HUDEP-2 (cell line): ENCODE results near the gene RNF121.

Source experiments
- DNase-seq, 76 experiments: peaks; one replicate each; lab custom pipeline; 2025; ENCODE audit not compliant: unreplicated experiment in 76 of 76; lab: John Stamatoyannopoulos, UW

Gene RNF121

GRCh38 chr11:71933141-71933933 is 4.5 kb downstream of the RNF121 start:
- DNase-seq = no peak

DNA sequence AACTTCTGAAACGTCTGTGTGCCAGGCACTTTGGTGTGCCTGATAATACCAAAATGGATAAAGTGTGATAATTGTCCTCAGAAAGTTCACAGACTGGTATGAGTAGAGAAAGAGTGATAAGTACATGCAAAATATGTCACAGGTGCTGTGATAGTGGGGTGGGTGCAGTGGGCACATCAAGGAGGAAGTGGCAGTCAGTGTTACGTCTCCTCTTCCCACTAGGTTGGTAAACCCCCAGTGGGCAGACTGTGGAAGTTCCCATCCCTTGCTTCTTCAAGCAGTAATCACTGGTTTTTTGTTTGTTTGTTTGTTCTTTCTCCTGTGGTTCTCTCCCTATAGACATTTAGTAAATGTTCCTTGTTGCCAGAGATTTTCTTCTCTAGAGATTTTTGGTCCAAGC is 5.4 kb downstream of the RNF121 start:
- DNase-seq = no peak

DNA sequence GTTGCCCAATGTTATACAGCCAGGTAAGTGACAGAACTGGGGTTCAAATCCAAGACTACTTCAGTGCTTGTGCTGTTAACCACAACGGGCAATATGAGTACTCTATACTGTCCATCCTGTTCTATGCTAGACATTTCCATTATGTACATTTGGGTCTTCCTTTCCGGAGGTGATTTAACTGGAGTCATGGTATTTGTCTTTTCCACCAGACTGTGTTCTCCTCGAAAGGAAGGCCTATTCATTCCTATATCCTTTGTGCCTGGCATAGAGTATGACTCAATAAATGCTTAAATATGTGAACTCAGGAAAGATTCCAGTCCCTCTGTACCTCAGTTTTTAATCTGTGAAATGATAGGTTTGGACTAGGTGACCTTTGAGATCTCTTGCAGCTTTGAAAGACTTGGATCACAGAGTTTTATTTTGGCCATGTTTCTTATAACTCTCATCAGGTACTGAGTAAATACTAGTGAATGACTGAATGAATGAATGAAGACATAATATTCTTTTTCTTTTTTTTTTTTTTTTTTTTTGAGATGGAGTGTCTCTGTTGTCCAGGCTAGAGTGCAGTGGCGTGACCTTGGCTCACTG is 6.6 kb downstream of the RNF121 start:
- DNase-seq = no peak

DNA sequence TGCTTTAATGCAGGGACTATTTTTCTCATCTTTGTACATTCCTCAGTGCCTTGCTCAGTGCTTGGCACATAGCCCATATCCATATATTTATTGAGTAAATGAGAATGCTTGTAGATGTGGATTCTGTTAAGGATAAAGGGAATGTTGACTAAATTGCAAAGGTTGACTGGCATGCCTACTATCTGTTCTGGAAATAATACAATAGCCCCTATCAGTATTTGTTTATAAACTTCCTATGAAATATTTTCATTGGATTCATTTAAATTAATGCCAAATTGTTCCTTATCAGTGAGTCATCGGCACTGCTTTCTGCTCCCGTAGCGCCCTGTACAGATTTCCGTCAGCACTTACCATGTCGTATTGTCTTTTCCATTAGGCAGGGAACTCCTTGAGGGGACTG is 8.0 kb downstream of the RNF121 start:
- no peak for DNase-seq

- no peak for DNase-seq
These were observed 9.0 kb downstream of the RNF121 start for GRCh38 chr11:71937826-71938225.

GRCh38 chr11:71940561-71941219 is 11.8 kb downstream of the RNF121 start:
- DNase-seq = no peak

DNA sequence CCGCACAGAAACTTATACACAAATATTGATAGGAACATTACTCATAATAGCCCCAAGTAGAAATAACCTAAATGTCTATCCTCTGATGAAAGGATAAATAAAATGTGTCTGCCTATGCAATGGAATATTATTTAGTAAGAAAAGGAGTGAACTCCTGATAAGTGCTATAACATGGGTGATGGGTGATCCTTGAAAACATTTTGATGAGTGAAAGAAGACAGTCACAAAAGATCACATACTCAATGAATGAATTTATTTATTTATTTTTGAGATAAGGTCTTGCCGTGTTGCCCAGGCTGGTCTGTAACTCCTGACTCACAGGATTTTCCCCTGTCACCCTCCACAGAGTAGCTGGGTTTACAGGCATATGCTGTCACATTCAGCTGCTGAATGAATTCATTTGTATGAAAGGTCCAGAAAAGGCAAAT is 17.3 kb downstream of the RNF121 start:
- DNase-seq = peak in 8 of 76 experiments; percentile 5 to 26 (median 10)

DNA sequence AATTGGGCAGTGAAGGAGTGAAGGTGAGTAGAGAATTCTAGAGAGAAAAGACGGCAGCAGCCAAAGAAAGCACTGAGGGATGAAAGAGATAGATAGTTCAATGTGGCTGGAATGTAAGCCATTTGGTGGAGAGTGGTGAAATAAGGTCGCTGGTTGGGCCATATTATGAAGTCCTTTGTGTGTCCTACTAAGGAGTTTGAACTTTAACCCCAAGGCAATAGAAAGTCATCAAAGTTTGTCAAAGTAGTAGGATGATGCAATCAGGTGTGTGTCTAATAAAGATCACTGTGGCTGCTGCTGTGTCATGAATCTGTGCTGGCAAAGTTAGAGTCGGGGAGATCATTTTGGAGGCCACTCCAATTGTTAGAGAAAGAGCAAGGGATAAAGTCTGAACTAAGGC is 18.7 kb downstream of the RNF121 start:
- no peak for DNase-seq

- peak in 74 of 76 experiments; percentile 17 to 95 (median 66) for DNase-seq
These were observed 19.6 kb downstream of the RNF121 start for GRCh38 chr11:71948314-71949027.

GRCh38 chr11:71949034-71949433 is 20.2 kb downstream of the RNF121 start:
- DNase-seq = peak in 64 of 76 experiments; percentile 2 to 85 (median 41)

DNA sequence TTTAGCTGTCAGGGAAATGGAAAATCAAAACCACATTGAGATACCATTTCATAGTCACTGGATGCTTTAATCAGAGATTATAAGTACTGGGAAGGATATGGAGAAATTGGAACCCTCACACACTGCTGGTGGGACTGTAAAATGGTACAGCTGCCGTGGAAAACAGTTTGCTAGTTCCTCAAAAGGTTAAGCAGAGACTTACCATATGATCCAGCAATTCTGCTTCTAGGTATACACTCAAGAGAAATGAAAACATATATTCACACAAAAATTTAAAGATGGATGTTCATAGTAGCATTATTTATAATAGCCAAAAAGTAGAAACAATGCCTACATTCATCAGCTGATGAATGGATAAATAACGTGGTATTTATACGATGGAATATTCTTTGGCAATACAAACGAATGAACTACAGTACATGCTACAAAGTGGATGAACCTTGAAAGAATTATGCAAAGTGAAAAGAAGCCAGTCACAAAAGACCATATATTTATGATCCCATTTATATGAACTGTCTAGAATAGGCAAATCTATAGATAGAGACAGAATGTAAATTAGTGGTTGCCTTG is 23.0 kb downstream of the RNF121 start:
- no peak for DNase-seq

DNA sequence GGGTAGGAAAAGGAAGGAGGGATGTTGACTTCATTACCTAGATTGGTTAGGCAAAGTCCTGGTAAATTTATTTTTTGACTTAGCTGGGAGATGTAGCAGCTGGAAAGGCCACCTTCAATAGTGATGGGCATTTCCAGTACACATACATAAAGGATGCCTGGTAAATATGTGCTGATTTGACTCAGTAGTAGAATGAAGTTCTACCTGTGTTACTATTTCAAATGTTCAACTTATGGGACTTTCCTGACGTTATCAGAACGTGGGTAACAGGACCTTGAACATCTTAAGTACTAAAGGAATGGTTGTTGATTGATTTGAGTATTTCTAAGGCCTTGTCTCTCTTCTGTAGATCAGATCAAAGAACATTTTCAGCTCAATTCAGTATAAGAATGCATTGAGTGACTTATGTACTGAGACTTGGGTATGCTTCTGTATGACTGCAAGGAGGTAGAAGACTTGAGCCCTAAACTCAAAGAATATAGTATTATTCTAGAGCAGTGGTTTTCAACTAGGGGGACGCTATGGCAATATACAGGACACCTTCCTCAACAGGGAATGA is 27.1 kb downstream of the RNF121 start:
- no peak for DNase-seq

DNA sequence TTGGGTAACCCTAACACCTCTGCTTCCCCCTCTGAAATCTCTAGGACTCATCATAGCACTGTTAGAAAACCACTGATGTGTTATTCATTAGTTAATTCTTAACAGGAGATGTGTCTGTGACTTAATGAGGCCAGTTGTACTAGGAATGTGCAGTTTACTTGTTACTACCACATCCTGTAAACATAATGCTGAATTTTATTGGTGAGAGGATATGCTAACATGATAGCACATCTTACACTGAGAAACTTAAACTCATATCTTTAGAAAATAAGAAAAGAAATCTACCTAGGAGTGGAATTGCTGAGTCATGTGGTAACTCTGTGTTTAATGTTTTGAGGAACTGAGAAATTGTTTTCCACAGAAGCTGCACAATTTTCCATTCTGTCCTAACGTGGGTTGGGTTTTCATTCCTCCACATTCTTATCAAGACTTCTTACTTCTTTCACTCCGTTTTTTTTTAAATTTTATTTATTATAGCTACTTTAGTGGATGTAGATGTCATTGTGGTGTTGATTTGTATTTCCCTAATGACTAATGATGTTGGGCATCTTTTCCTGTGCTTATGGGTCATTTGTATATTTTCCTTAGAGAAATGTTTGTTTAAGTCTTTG is 33.7 kb downstream of the RNF121 start:
- peak in 1 of 76 experiments; percentile 32 for DNase-seq

DNA sequence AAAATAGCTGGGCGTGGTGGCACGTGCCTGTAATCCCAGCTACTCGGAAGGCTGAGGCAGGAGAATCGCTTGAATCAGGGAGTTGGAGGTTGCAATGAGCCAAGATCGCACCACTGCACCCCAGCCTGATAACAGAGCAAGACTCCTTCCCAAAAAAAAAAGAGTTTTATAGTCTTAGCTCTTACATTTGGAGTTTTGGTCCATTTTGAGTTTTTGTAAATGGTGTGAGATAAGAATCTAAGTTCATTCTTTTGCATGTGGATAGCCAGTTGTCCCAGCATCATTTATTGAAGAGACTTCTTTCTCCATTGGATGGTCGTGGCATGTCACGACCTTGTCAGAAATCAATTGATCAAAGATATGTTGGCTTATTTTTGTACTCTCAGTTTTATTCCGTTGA is 34.6 kb downstream of the RNF121 start:
- DNase-seq = no peak

DNA sequence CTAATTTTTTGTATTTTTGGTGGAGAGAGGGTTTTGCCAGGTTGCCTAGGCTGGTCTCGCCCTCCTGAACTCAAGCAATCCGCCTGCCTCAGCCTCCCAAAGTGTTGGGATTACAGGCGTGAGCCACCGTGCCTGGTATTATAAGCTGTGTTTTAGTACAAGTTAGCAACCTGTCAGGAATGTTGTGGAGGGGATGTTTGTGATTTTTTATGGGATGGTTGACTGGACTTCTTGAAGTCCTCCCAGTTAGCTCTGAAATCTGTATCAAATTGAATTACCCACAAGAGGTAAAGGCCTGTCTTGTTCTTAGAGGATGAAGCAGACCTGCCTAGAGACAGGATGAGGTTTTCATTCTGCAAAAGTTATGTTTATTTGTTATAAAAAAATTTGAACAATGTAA is 35.8 kb downstream of the RNF121 start:
- no peak for DNase-seq

GRCh38 chr11:71971680-71972079 is 42.8 kb downstream of the RNF121 start:
- DNase-seq = no peak

DNA sequence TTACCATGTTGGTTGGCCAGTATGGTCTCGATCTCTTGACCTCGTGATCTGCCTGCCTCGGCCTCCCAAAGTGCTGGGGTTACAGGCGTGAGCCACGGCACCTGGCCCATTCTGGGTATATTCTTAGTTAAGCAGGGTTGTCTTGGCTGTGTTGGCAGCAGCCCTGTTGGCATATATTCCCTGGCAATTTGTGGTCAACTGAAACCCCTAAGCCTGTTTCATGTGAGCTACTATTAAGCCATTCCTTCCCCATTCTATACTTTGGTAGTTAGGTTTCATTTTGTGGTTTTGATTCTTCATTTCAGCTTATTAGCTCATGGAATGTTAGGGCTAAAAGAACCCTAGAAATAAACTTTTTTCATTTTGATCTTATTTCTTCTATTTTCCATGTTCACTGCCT is 47.7 kb downstream of the RNF121 start:
- no peak for DNase-seq

DNA sequence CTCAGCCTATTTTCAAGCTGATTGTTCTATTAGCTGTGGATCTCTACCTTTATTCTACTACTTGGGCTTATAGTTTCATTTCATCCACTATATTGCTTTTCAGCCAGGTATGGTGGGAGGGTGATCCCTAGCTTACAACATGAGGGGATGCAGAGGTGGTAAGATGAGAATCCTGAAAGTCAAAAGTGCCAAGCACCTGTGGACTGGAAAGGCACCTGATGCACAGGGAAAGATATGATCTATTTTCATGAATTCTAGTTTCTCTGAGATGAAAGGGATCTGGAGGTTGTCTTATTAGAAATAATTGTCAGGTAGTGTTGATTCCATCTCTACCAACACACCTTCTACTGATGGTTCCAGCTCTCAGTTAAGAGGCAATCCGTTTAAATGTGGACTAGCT is 48.2 kb downstream of the RNF121 start:
- DNase-seq = no peak

DNA sequence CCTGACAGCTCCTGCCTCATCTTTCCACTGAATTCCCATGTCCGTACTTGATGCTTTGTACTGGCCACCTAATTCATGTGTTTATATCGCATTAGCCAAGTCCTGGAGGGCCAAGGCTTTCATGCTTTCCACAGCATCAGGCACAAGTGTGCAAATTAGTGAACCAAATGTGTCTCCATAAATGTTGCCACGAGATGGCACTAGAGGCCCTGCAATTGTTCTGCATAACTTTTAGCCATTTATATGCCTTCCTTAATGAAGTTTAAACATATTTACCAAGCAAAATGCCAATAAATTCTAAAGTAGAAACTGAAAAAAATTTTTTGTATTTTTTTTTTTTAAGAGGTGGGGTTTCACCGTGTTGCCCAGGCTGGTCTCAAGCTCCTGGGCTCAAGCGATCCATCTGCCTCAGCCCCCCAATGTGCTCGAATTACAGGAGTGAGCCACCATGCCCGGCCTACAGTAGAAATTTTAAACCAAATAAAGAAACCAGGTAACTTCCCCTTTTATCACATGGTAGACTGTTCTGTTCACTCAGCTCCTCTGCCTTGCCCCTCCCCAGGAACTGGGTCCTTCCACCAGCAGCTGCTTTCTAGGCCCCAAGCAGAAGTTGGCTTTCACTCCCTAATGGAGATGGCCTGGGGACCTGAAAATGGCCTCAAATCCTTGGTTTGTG is 49.0 kb downstream of the RNF121 start:
- peak in 43 of 76 experiments; percentile 2 to 68 (median 29) for DNase-seq

DNA sequence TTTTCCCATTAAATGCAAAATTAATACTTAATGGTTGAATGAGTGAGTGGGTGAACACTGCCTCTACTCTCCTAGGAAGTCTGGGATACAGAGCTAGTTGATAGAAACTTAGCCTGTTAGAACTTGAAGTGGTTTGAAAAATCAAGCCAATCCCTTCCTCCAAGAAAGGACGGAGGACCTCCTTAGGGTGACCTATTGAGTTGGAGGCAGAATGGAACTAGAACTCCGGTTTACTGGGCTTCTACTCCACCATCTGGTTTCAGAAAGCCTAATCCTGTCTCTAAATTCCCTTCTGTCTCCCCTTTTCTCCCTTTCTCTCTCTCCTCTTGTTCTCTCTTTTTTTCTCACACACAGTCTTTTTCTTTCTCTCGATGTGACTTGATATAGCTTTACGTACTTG is 50.2 kb downstream of the RNF121 start:
- no peak for DNase-seq
